K562 (cell line): Measurements from ENCODE around the gene SP6. TPM values are rescaled to one million over a fixed set of nuclear protein-coding genes. Genes with fewer than 3 reads are reported as not detected.

Experiments used
- ATAC-seq: fragments of 200-7000 bp; cut with Tn5 transposase; 3 replicates; pipeline ENCODE4 v1.9.1; 2020; ENCODE audit warnings: moderate library complexity
- BruUV-seq: library from RNA; stranded (reverse); fragments of 400-500 nt; replicated peaks from 2 replicates; lab custom pipeline; 2021; lab: Mats Ljungman, UMichigan
- CTCF ChIA-PET: fragments of 300-600 bp; formaldehyde crosslinking; extraction: SDS; loops from one replicate; lab custom pipeline; 2021; ENCODE audit warnings: low intra/inter-chr PET ratio; lab: Yijun Ruan, JAX
- POLR2A ChIA-PET: fragments of 300-600, 350-650 bp; sonication (Branson Sonifier 250); formaldehyde crosslinking; extraction: SDS; loops from one replicate; lab custom pipeline; 2021; ENCODE audit warnings: antibody characterized with exemption, inconsistent platforms; lab: Yijun Ruan, JAX
- DNase-seq, 4 experiments: peaks; one replicate each; pipeline versions ENCODE4 v3.0.0 to v3.0.0-alpha.2; 2011 to 2018; ENCODE audit warnings: low spot score in 3 of 4, mixed read lengths in 3 of 4; ENCODE audit errors: extremely low read depth in 1 of 4
- FAIRE-seq: peaks from 2 replicates; lab custom pipeline; 2011; peaks lifted over from hg19 to GRCh38; lab: Jason Lieb, UNC
- H2AFZ ChIP-seq: 2 replicates; pipeline ENCODE4 v1.6.0; 2011; ENCODE audit warnings: low read depth, low read length, control low read depth, inconsistent platforms
- H3K27ac ChIP-seq: fragments of 200-600 bp; 3 replicates; pipeline ENCODE4 v1.8.0; 2011; ENCODE audit warnings: low read depth, mild to moderate bottlenecking, control low read depth, inconsistent platforms, low read length, moderate library complexity, mixed read lengths; ENCODE audit errors: extremely low read depth
- H3K27me3 ChIP-seq, 2 experiments: fragments of 300-600 bp in 1 of 2; 2 replicates in 1 of 2; 3 replicates in 1 of 2; pipeline versions ENCODE4 v1.6.0 to v1.8.0; 2011; ENCODE audit warnings: inconsistent platforms in 2 of 2, low read length in 2 of 2, mild to moderate bottlenecking in 1 of 2, mixed read lengths in 1 of 2, moderate library complexity in 1 of 2; ENCODE audit not compliant: control insufficient read depth in 2 of 2, insufficient read depth in 2 of 2
- H3K36me3 ChIP-seq: fragments of 300-600 bp; 3 replicates; pipeline ENCODE4 v1.8.0; 2011; ENCODE audit warnings: mild to moderate bottlenecking, low read length, inconsistent platforms; ENCODE audit not compliant: control insufficient read depth, insufficient read depth
- H3K4me1 ChIP-seq, 2 experiments: fragments of 200-600 bp in 1 of 2; replicated peaks in 1 of 2; 2 replicates in 1 of 2; 3 replicates in 1 of 2; pipeline versions ENCODE4 v1.5.1 to v1.8.0; 2011; ENCODE audit warnings: inconsistent platforms in 2 of 2, low read length in 2 of 2, mild to moderate bottlenecking in 1 of 2, mixed read lengths in 1 of 2, moderate library complexity in 1 of 2; ENCODE audit not compliant: control insufficient read depth in 2 of 2, insufficient read depth in 2 of 2
- H3K4me2 ChIP-seq: 2 replicates; pipeline ENCODE4 v1.6.1; 2011; ENCODE audit warnings: low read length, control low read depth, inconsistent platforms, mixed read lengths; ENCODE audit not compliant: insufficient read depth
- H3K4me3 ChIP-seq: fragments of 200-600 bp; sonication (generic), shearing (Covaris generic); 2 replicates; pipeline ENCODE4 v1.5.1; 2016; ENCODE audit warnings: control low read depth, inconsistent platforms
- H3K79me2 ChIP-seq: fragments of 200-600 bp; 3 replicates; pipeline ENCODE4 v1.8.0; 2011; ENCODE audit warnings: low read length, inconsistent platforms; ENCODE audit not compliant: control insufficient read depth, insufficient read depth
- H3K9ac ChIP-seq, 2 experiments: 2 replicates each; pipeline versions ENCODE4 v1.6.0 to v1.6.1; 2011; ENCODE audit warnings: low read depth in 2 of 2, low read length in 2 of 2, control low read depth in 1 of 2, inconsistent platforms in 1 of 2, mild to moderate bottlenecking in 1 of 2, mixed read lengths in 1 of 2; ENCODE audit not compliant: insufficient read depth in 1 of 2
- H3K9me1 ChIP-seq: one replicate; pipeline ENCODE4 v1.6.0; 2011; ENCODE audit warnings: inconsistent platforms, mild to moderate bottlenecking, low read length, moderate library complexity; ENCODE audit not compliant: control insufficient read depth, insufficient read depth
- H3K9me3 ChIP-seq: replicated peaks from 2 replicates; pipeline ENCODE4 v1.5.1; 2011; ENCODE audit warnings: low read depth, low read length, inconsistent platforms; ENCODE audit not compliant: control insufficient read depth, insufficient read depth
- H4K20me1 ChIP-seq: replicated peaks from 2 replicates; pipeline ENCODE4 v1.6.1; 2011; ENCODE audit warnings: low read length, inconsistent platforms, mixed read lengths; ENCODE audit not compliant: control insufficient read depth, insufficient read depth
- C11orf30 ChIP-seq: fragments of 450-650 bp; IDR thresholded peaks from 2 replicates; pipeline ENCODE4 v1.6.1; 2016; ENCODE audit warnings: low read depth, mild to moderate bottlenecking
- CBFB ChIP-seq: sonication (generic); formaldehyde crosslinking; IDR thresholded peaks from 2 replicates; pipeline ENCODE4 v1.4.0; 2020; ENCODE audit warnings: mild to moderate bottlenecking, missing genetic modification reagents
- CBX3 ChIP-seq, 2 experiments: IDR thresholded peaks; 1 replicate in 1 of 2; 2 replicates in 1 of 2; pipeline ENCODE4 v1.6.1; 2012; ENCODE audit warnings: inconsistent platforms in 2 of 2, low read length in 2 of 2, borderline replicate concordance in 1 of 2, control low read depth in 1 of 2
- CBX8 ChIP-seq: fragments of 200-600 bp; sonication (generic); IDR thresholded peaks from 2 replicates; pipeline ENCODE4 v1.6.1; 2012; ENCODE audit warnings: borderline replicate concordance, mixed run types, low read depth, mild to moderate bottlenecking, moderate library complexity, mixed read lengths, low read length, control low read depth, inconsistent platforms; ENCODE audit not compliant: poor library complexity, severe bottlenecking; ENCODE audit errors: extremely low read depth
- CHCHD3 ChIP-seq: fragments of 250-450 bp; sonication (Bioruptor Pico); IDR thresholded peaks from 2 replicates; pipeline ENCODE4 v2.1.2; 2022; ENCODE audit warnings: mild to moderate bottlenecking
- ETS2 ChIP-seq: IDR thresholded peaks from 2 replicates; pipeline ENCODE4 v1.6.1; 2016; ENCODE audit warnings: borderline replicate concordance, missing genetic modification characterization, mild to moderate bottlenecking, moderate library complexity, missing compliant biosample characterization; ENCODE audit not compliant: poor library complexity, severe bottlenecking
- JUNB ChIP-seq: fragments of 450-650 bp; formaldehyde crosslinking; conservative IDR thresholded peaks from 2 replicates; pipeline ENCODE4 v1.4.0; 2020; ENCODE audit warnings: mild to moderate bottlenecking
- L3MBTL2 ChIP-seq: fragments of 450-650 bp; IDR thresholded peaks from 2 replicates; pipeline ENCODE4 v1.6.1; 2016; ENCODE audit warnings: mild to moderate bottlenecking, moderate library complexity
- MTA3 ChIP-seq: fragments of 450-650 bp; formaldehyde crosslinking; IDR thresholded peaks from 2 replicates; pipeline ENCODE4 v1.6.1; 2017; ENCODE audit warnings: mild to moderate bottlenecking, borderline replicate concordance
- NFATC3 ChIP-seq: fragments of 450-650 bp; IDR thresholded peaks from 2 replicates; pipeline ENCODE4 v1.6.1; 2017; ENCODE audit warnings: mild to moderate bottlenecking
- RAD51 ChIP-seq: fragments of 450-650 bp; IDR thresholded peaks from 2 replicates; pipeline ENCODE4 v1.7.1; 2016; ENCODE audit warnings: low read depth, mild to moderate bottlenecking, borderline replicate concordance
- SAFB2 ChIP-seq: fragments of 200-400 bp; formaldehyde crosslinking; IDR thresholded peaks from 2 replicates; pipeline ENCODE4 v1.6.1; 2018; ENCODE audit warnings: borderline replicate concordance, low read length, low read depth, moderate library complexity; ENCODE audit not compliant: severe bottlenecking
- SMAD3 ChIP-seq: fragments of 450-650 bp; formaldehyde crosslinking; conservative IDR thresholded peaks from 2 replicates; pipeline ENCODE4 v1.4.0; 2020; ENCODE audit warnings: mild to moderate bottlenecking
- TAF15 ChIP-seq: fragments of 200-400 bp; formaldehyde crosslinking; IDR thresholded peaks from 2 replicates; pipeline ENCODE4 v1.6.1; 2017; ENCODE audit warnings: mild to moderate bottlenecking, low read depth, low read length, moderate library complexity
- TCFL5 ChIP-seq: fragments of 250-450 bp; sonication (Bioruptor Pico); conservative IDR thresholded peaks from 2 replicates; pipeline ENCODE4 v1.6.1; 2021; ENCODE audit warnings: mild to moderate bottlenecking, moderate library complexity, matching md5 sums
- TEAD1 ChIP-seq, 2 experiments: fragments of 450-650 bp in 1 of 2; sonication (generic) in 1 of 2; formaldehyde crosslinking; IDR thresholded peaks; 2 replicates each; pipeline versions ENCODE4 v1.4.0 to v1.8.0; 2020 to 2022; ENCODE audit warnings: mild to moderate bottlenecking in 2 of 2, missing genetic modification reagents in 1 of 2
- TEAD2 ChIP-seq: fragments of 450-650 bp; IDR thresholded peaks from 2 replicates; pipeline ENCODE4 v1.6.1; 2016; ENCODE audit warnings: missing genetic modification characterization, control low read depth, missing compliant biosample characterization
- VEZF1 ChIP-seq: fragments of 200-800 bp; sonication (Bioruptor generic); IDR thresholded peaks from 2 replicates; pipeline ENCODE4 v1.6.1; 2017; ENCODE audit warnings: missing genetic modification characterization, missing compliant biosample characterization
- ZNF695 ChIP-seq: fragments of 450-650 bp; formaldehyde crosslinking; IDR thresholded peaks from 2 replicates; pipeline ENCODE4 v1.4.0; 2020; ENCODE audit warnings: mild to moderate bottlenecking, moderate library complexity
- WGBS: fragments of 100-300 bp; shearing (Covaris generic); methylation state at CpG from one replicate; pipeline ENCODE4 v1.1.6; 2016; ENCODE audit warnings: low coverage, mixed read lengths; ENCODE audit not compliant: insufficient coverage; ENCODE audit errors: missing lambda C conversion rate; 5-methylcytosine and 5-hydroxymethylcytosine counted together
- in situ Hi-C: fragments of 300-500 bp; cut with MboI; formaldehyde crosslinking; loops from 4 replicates; pipeline ENCODE4 v1.15.0; 2018; ENCODE audit warnings: inconsistent platforms, mixed read lengths
- intact Hi-C: fragments of 100-400 bp; cut with micrococcal nuclease; formaldehyde crosslinking; loops from 2 replicates; pipeline ENCODE4 v1.14.2; 2022
- polyA plus RNA-seq, 8 experiments: library from polyadenylated mRNA; depleted of rRNA in 4 of 8; stranded (reverse) in 5 of 8; unstranded in 3 of 8; fragments of >200 nt; fragmentation: Nextera tagmentation in 2 of 8; fragmentation: Illumina TruSeq in 1 of 8; extraction: Ambion mirVana in 2 of 8; extraction: Trizol in 1 of 8; gene quantifications; 2 replicates each; pipeline versions ENCODE4 v1.2.1 to v1.2.3, GENCODE V29; 2011 to 2014; ENCODE audit warnings: inconsistent platforms in 1 of 8, missing spikeins in 1 of 8
- total RNA-seq, 7 experiments: library from RNA; depleted of rRNA in 6 of 7; stranded (reverse); fragments of >200 nt in 6 of 7; fragmentation: Illumina TruSeq in 2 of 7; extraction: Trizol in 2 of 7; gene quantifications; 2 replicates each; pipeline versions ENCODE4 v1.2.1 to v1.2.3, GENCODE V29; 2011 to 2021; ENCODE audit warnings: low replicate concordance in 1 of 7

Gene SP6
- total and polyA plus RNA-seq, 9 of the 15 experiments (the other 6 are each of a cell fraction or from before 2014, with no cell fraction given), result 0.11 to 7.9 (median 2.2) TPM

- BruUV-seq, result no TSS peak
- Histone ChIP-seq H3K36me3 (peaks cover 20% of the 10 kb centered on the region; the same call in 1 of the 3 replicates), H3K4me3 (no peak overlapping the region), H4K20me1 (no peaks in the 10 kb centered on the region), H3K79me2 (peaks cover 12% of the 10 kb centered on the region), H3K9ac (peak overlapping the region in 1 of 2 experiments; percentile 14; a peak in 1 of 4 replicates), H3K9me1 (no peaks in the 10 kb centered on the region), H3K9me3 (no peaks in the 10 kb centered on the region), H3K4me2 (no peak overlapping the region), H3K27ac (no peak overlapping the region), H2AFZ (no peak overlapping the region), H3K27me3 (no peaks in the 10 kb centered on the region), H3K4me1 (peaks cover 35 to 38% of the 10 kb centered on the region in 2 experiments)
- no peak for TF ChIP-seq CBFB (CRISPR knock-in tag)
- no peak for TF ChIP-seq CHCHD3
- TF ChIP-seq RAD51, result no peak
- TF ChIP-seq NFATC3, result no peak
- TF ChIP-seq TCFL5, result no peak
- no peak for TF ChIP-seq TEAD1 (CRISPR knock-in tag; IDR thresholded peaks at IDR 0.05)
- no peak for TF ChIP-seq SAFB2
- TF ChIP-seq CBX8, result no peak
- no peak for TF ChIP-seq CBX3 (IDR thresholded peaks at IDR 0.05; ENCODE audit: borderline replicate concordance in 1 of 2, low read length in 2 of 2)
- no peak for TF ChIP-seq ETS2 (tag)
- TF ChIP-seq L3MBTL2, result no peak
- TF ChIP-seq MTA3, result no peak
- TF ChIP-seq TAF15, result no peak
- no peak for TF ChIP-seq ZNF695 (CRISPR knock-in tag)
- no peak for TF ChIP-seq SMAD3 (CRISPR knock-in tag)
- TF ChIP-seq C11orf30, result no peak
- no peak for TF ChIP-seq TEAD2 (tag)
- no peak for TF ChIP-seq VEZF1 (CRISPR knock-in tag)
- no peak for TF ChIP-seq JUNB
- DNase-seq (no peak), ATAC-seq (no peak), FAIRE-seq (no peak)
- 100% methylated on average over 3 of the region's 6 CpGs for WGBS
- CTCF ChIA-PET, result no interaction called here
- in situ Hi-C loops (no loop called here), intact Hi-C loops (no loop called here)
- POLR2A ChIA-PET, result interaction anchor here (0.6 to 1.7 kb wide), 4 partner anchors 9 to 59 kb away, joined by 3 to 5 read pairs (median 3); no protein-coding TSS in a partner anchor
These were observed 14.4 kb downstream of the SP6 start for GRCh38 chr17:47836601-47837000.
